GM06990 (cell line): ENCODE results near the gene PRXL2B.

Experiments
- DNase-seq: peaks from one replicate; pipeline ENCODE4 v3.0.0-alpha.2; 2011; ENCODE audit not compliant: insufficient read length; ENCODE audit errors: extremely low read depth
- H3K27me3 ChIP-seq: replicated peaks from 2 replicates; pipeline ENCODE4 v1.6.0; 2011; ENCODE audit warnings: low read length; ENCODE audit not compliant: control insufficient read depth, insufficient read depth
- H3K36me3 ChIP-seq: 2 replicates; pipeline ENCODE4 v1.5.1; 2011; ENCODE audit warnings: low read length; ENCODE audit not compliant: control insufficient read depth, insufficient read depth
- H3K4me3 ChIP-seq: replicated peaks from 2 replicates; pipeline ENCODE4 v1.5.1; 2011; ENCODE audit warnings: low read depth, mild to moderate bottlenecking, control low read depth, low read length
- CTCF ChIP-seq: IDR thresholded peaks from 2 replicates; pipeline ENCODE4 v1.5.1; 2011; ENCODE audit warnings: low read length, control low read depth, mild to moderate bottlenecking, inconsistent platforms; ENCODE audit not compliant: insufficient read depth, poor library complexity, severe bottlenecking

Gene PRXL2B

GRCh38 chr1:2630498-2631135 lies 44.0 kb downstream of the PRXL2B start:
- Histone ChIP-seq H3K4me3 (no peak overlapping the region), H3K27me3 (no peaks in the 10 kb centered on the region), H3K36me3 (no peaks in the 10 kb centered on the region)
- DNase-seq, result no peak
- TF ChIP-seq CTCF, result no peak

GRCh38 chr1:2631136-2632050 lies 44.8 kb downstream of the PRXL2B start:
- no peak for TF ChIP-seq CTCF
- Histone ChIP-seq H3K4me3 (no peak overlapping the region), H3K36me3 (no peaks in the 10 kb centered on the region), H3K27me3 (no peaks in the 10 kb centered on the region)
- DNase-seq, result no peak

GRCh38 chr1:2632051-2632430 lies 45.5 kb downstream of the PRXL2B start:
- DNase-seq, result no peak
- H3K4me3 ChIP-seq, result no peak overlapping the region
- H3K36me3 ChIP-seq, result no peaks in the 10 kb centered on the region
- no peaks in the 10 kb centered on the region for H3K27me3 ChIP-seq
- no peak for TF ChIP-seq CTCF

GRCh38 chr1:2632561-2633361 lies 46.2 kb downstream of the PRXL2B start, which contains the start of gene MMEL1:
MMEL1 (minus strand) TSS chr1:2633016; CDS start chr1:2629484, 3,532 bp downstream.
- Histone ChIP-seq H3K4me3 (no peak within 1 kb of the TSS), H3K27me3 (no peaks in the 10 kb centered on the region), H3K36me3 (no peaks in the 10 kb centered on the region)
- DNase-seq, result no peak
- no peak for TF ChIP-seq CTCF

GRCh38 chr1:2633366-2633935 lies 46.9 kb downstream of the PRXL2B start:
- no peak for DNase-seq
- TF ChIP-seq CTCF, result no peak
- no peaks in the 10 kb centered on the region for H3K36me3 ChIP-seq
- H3K4me3 ChIP-seq, result no peak overlapping the region
- no peaks in the 10 kb centered on the region for H3K27me3 ChIP-seq
